Bone marrow (tissue), 2 donors: ENCODE data around the gene ERGIC2.
"Not testable (repeated sequence)": the region's sequence is repeated elsewhere in the genome, so short reads cannot be mapped to it uniquely, and the experiment has no call there.

Source experiments
- DNase-seq, 2 donors: peaks; one replicate each; lab custom pipeline; 2025; lab: John Stamatoyannopoulos, UW

Gene ERGIC2, protein sequence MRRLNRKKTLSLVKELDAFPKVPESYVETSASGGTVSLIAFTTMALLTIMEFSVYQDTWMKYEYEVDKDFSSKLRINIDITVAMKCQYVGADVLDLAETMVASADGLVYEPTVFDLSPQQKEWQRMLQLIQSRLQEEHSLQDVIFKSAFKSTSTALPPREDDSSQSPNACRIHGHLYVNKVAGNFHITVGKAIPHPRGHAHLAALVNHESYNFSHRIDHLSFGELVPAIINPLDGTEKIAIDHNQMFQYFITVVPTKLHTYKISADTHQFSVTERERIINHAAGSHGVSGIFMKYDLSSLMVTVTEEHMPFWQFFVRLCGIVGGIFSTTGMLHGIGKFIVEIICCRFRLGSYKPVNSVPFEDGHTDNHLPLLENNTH

DNA sequence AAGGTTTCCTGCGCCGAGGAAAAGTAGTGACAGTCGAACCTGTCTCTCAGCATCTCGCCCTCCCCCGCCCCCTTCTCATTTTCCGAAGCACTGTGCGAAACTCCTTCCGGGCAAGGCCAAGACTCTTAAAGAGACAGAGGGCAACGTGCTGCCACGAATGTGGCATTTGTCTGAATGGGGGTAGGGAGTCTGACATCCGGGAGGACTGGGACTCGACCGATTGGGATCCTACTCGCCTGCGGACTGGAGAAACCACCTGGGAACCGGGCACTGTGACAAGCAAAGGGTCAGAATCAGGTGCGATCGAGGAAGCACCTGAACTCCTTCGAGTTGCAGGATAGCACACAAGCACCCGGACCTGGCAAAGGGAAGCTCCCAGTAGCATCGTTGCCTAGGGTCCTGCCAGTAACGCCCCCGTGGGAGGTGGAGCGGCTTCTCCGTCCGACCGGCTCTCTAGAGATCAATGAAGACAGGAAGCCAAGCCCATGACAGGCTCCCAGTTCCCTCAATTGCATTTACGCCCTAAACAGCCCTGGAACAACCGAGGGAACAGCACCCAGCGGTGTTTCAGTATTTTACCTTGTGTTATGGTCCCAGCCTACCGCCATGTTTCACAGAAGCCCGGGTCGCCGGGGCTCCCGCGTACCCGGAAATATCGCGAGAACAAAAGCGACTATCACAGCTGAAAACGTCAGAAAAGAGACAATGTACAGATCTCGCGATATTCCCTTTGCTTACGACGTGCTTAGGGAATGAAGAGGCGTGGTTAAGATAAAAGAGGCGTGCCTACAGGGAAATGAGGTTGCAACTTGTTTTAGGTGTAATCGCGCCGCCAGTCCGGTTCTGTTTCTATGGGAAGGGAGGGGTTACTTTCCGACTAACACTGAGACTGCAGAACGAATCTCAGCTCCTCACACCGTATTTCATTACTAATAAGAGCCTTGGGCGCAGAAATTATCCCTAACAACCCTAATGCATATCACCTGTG, at the start of gene ERGIC2:
Gene ERGIC2 (minus strand): TSS at position 637 of the 988 bp plus-strand sequence. CDS start 9,539 bp downstream, outside the sequence.
- peak; percentile 67 to 98 for DNase-seq

DNA sequence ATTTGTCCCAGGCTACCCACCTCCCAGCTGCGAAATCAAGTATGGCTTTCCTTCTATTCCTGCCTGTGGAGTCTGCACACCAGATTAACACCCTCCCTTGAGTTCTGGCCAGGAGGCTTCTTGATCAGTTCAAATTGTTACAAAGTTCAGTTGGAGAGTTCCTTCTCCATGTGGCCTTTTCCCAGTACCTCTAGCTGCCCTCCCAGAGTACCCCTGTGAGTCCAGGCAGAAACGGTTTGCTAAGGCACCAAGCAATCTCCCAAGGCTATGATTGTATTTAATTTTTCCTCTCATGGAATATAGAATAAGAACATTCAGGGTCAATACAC, 49.7 kb upstream of the ERGIC2 start:
- no peak for DNase-seq

DNA sequence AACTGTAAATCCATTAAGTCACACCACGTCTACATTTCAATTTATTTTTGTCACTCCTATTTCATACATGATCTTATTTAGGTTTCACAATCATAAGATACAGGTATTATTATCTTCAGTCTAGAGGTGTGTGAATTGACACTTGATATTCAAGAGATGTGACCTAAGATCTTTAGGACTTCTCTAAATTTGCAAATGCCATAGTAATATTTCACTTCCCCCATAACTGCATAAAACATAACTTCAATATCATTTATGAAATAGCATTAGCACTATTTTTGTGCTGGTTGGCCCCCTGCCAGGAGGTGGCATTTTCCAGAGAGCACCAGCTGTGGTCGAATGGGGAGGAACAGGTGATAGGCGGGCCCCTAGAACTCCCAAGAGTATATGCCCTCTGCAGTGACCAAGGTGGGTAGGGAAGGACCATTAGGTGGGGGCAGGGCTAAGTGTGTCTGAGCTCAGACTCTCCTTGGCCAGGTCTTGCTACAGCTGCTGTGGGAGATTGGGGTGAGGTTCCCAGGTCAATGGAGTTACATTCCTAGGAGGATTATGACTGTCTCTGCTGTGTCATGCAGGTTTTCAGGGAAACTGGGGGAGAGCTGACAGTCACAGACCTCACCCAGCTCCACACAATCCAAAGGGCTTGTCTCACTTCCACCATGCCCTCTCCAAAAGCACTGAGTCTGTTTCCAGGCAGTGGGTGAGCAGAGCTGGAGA, 49.2 kb upstream of the ERGIC2 start:
- no peak for DNase-seq

DNA sequence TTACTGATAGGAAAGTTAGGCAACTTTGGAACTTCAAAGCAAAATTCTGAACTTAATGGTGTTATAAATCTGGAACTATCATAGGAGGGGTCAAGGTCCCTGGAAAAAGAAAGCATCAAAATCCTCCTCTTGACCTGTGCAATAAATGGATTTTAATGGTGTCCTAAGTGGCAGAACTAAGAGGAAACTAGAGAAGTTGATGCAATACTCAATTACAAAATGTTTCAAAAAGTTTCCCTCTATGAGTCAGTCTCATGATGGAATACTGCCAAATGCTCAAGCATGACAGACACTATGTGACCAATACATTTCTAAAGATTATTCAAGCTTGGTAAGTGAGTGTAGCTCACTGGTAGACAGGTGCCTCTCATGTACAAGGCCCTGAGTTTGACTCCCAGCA, 47.7 kb upstream of the ERGIC2 start:
- no peak for DNase-seq

DNA sequence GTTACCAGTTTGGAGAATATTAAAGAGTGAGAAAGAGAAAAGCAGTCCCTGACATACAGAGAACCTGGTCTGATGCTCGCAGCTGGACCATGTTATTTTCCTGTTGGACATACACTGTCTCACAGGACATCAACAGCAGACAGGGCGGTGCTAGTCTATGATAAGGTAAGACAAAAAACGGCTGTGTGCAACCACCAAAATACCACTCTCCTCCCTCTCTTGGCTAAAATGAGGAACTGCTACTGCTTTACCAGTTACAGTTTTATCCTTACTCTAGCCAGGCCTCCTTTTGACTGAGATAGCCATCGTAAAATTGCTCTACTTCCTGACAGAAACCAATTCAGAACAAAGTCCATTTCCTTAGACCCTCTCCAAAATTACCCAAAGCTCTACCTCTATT, 47.0 kb upstream of the ERGIC2 start:
- DNase-seq = peak in 1 of 2 donors; percentile 23

DNA sequence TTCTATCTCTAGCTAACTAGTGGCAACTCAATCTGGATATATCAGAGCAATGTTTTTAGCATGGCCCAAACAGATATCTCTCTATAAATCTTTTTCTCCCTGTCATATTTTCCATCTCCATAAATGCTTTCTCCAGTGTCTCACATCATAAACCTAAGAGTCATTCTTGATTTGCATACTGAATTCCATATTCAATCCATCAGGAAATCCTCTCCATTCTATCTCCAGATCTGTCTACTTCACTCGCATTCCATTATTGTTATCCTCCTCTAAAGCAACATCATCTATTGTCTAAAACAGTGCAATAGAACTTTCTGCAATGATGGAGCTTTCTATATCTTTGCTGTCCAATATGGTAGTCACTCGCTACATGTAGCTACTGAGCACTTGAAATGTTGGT, 45.5 kb upstream of the ERGIC2 start:
- DNase-seq = no peak

DNA sequence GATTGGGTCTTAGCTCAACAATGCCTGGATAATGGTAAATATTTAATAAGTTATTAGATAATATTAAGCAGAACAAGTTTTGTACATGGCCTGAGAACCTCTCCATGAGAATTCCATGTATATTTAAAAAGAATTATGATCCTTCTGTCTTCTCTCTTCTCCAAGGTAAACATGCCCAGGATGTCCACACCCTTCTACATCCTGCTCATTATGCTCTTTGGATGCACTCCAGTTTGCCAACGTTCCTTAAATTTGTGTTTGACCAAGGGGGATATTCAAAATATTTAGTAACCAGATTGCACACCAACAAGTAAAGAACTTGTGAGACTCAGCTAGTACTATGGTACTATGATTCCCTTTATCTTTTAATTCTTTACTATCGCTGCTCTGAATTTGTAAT, 44.8 kb upstream of the ERGIC2 start:
- DNase-seq = no peak

DNA sequence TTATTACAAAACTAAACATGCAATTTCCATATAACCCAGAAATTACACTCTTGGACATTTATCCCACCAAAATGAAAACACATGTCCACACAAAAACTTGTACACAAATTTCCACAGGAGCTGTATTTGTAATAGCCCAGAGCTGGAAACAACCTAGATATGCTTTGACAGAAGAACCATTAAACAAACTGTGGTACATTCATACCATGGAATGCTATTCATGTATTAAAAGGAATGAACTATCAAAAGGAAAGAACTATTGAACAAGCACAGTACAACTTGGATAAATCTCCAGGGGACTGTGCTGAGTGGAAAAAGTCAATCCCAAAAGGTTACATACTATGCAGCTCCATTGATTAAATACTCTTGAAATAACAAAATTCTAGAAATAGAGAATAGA, 35.8 kb upstream of the ERGIC2 start:
- DNase-seq = no peak

DNA sequence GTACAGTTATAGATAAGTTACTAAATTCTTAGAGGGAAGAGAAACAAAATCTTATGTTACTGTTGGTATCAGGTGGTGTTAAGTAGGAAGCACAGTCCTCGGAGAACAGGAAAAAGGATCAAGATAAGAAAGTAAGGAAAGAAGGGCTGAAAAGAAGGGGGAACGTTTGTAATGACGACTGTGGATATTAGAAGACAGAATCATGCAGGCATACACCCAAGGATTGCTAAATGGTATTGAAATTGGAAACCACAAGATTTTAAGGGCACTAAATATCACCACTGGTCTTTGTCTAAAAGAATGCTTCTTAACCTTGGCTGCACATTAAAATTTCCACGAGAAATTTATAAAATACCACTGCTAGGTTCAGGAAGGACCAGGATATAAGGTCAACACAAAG, 34.1 kb upstream of the ERGIC2 start:
- DNase-seq = no peak

DNA sequence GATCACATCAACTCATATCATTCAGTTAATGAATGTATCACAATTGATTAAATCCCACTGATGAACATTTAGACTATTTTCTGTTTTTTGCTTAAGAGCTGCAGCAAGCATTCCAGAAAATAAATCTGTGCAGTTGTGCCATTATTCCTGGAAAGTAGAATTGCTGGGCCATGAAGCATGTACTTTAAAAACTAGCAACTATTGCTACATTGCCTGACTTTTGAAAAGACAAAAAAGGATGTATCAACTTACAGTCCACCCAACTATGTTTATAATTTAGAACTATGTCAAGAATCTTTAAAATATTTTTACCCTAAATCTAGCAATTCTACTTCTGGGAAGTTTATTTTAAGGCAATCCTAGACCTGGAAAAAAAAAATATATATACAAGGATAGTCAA, 33.4 kb upstream of the ERGIC2 start:
- DNase-seq = no peak

DNA sequence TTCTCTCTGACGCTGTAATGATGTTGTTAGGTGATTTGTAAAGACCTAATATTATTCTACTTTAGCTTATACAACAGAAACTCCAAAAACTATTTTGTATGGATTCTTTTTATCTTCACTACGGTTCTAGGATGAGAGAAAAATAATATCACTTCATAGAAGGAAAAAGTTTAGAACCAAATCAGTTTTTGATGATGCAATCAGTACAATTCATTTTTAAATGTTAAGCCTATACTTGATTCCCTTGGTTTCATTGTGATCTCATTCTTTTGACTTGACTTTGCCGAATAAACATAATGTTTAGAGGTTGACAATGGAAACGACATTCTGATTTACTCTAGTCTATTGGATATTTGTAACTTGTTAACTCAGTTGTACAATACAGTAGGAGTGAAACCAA, 24.6 kb upstream of the ERGIC2 start:
- no peak for DNase-seq

DNA sequence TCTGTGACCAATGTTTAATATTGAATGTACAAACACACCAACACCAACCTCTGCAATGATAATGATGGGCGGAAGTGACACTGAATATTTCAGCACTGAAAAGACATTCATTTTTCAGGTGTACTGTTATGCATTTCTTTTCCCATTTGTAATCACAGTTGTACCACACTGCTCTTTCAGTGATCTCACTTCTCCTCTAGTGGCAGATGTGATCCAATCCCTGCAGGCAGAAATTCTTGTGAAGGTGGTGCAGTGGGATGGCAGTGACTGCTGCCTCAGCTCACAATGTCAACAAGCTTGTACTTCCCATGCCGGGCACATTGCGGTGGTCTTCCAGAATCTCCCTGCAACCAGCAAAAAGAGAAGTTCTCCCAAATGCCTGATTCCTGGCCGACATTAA, 23.0 kb upstream of the ERGIC2 start:
- DNase-seq = no peak

DNA sequence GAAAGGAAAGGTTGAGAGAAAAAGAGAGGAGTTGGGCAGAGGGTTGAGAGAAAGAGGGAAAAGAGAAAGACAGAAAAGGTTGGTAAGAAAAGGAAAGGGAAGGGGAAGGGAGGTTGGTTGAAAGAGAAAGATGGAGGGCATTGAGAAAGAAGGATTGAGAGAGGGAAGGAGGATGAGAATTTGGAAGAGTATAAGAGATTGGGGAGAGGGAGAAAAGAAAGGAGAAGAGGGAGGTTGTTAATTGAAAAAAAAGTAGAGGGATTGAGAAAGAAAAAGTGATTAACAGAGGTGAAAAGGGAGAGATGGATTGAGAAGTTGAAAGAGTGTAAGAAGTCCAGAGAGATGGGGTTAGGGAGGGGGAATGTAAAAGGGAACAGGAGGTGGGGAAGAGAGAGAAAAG, 21.5 kb upstream of the ERGIC2 start:
- DNase-seq = no peak

DNA sequence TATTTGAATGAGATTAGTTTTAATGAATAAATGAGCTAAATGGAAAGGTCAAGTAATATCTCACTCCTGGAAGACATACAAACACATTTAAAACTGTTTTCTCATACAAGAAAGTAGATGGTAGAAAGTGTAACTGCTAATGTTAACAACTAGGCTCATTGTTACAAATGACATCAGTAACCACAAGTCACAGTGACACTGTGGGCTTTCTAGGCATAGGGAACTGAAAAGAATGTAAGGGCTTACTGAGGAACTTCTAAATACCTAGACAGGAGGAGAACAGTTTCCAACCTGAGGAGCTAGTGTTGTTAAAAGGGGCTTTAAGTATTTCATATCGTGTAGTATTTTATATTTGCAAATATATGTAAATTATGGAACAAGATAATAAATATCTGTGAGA, 17.5 kb upstream of the ERGIC2 start:
- no peak for DNase-seq

DNA sequence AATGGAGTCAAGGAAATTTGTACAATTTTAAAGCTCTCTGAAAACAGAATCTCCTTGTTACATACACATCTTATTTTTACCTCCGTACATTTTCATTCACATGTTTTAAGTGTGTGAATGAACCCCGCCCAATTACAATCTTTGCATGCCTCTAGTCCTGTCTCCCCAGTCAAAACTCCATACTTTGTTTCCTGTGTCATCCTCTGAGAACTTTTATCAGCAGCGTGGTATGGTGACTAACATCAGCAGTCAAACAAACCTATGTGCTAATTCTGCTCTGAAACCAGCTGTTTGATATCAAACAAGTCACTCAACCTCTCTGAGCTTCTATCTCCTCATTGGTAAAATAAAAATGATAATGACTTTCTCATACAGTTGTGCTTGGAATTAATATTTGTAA, 15.8 kb upstream of the ERGIC2 start:
- DNase-seq = no peak

DNA sequence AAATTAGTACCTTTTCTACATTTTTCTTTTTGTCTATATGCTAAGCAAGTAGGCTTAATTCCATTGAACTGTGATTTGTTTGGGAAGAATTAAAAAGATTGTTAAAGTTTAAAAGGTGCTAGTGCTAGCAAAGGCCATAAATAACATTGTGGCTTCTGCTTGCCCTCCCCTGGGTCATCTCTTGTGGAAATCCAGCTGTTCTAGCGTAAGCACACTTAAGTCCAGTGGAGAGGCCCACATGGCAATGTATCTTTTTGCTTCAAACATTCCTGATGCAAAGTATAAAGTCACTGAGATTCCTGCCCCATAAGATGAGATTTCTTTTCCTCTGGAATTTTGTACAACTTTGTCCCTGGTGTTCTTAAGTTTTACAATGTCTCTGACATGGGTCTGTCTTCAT, 14.4 kb upstream of the ERGIC2 start:
- no peak for DNase-seq

DNA sequence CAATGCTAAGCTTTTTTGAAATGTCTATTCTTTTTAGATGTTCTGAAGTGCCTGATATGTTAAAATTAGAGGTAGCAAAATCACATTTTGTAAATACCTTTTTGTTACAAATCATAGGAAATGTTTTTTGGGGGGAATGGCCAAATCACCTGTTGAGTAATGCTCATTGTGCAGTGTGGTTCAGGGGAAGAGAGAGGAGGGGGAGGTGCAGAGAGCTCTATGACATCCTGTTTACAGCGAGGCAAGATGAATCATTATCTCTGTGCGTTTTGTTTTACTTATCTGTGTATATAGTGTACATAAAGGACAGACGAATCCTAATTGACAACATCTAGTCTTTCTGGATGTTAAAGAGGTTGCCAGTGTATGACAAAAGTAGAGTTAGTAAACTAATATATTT, 9.4 kb upstream of the ERGIC2 start:
- not testable (repeated sequence) for DNase-seq

DNA sequence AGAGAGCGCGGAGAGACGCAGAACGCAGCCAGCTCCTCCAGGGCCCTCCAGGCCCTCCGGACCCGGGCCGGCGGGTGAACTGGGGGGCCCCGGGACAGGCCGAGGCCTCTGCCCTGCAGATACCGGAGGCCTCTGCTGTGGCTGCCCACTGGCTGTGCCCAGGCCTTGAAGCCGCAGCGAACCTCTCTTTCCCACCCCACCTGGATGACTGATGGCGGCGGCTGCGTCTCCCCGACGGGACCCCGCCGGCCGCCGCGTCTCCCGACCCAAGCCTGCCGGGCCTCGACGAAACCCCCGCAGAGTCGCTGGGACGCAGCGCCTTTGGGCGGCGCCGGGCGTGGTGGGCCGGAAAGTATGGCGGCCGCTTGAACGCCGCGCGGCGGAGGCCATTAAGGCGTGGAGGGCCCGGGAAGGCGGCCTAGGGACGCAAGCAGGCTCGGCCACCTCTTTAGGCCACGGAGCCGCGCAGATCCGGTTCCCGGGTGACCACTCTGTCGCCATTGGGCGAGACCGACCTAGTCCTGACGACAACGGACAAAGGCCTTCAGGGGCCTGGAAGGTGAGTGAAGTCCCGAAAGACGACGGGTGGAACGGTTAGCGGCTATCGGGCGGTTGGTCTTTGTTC, 8.4 kb upstream of the ERGIC2 start:
- no peak for DNase-seq

DNA sequence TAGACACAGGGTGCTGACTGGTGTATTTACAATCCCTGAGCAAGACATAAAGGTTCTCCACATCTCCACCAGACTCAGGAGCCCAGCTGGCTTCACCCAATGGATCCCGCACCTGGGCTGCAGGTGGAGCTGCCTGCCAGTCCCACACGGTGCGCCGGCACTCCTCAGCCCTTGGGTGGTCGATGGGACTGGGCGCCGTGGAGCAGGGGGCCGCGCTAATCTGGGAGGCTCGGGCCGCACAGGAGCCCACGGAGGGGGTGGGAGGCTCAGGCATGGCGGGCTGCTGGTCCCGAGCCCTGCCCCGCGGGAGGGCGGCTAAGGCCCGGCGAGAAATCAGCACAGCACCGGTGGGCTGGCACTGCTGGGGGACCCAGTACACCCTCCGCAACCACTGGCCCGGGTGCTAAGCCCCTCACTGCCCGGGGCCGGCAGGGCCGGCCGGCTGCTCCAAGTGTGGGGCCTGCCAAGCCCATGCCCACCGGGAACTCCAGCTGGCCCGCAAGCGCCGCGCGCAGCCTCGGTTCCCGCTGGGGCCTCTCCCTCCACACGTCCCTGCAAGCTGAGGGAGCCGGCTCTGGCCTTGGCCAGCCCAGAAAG, 5.2 kb upstream of the ERGIC2 start:
- DNase-seq = not testable (repeated sequence)

DNA sequence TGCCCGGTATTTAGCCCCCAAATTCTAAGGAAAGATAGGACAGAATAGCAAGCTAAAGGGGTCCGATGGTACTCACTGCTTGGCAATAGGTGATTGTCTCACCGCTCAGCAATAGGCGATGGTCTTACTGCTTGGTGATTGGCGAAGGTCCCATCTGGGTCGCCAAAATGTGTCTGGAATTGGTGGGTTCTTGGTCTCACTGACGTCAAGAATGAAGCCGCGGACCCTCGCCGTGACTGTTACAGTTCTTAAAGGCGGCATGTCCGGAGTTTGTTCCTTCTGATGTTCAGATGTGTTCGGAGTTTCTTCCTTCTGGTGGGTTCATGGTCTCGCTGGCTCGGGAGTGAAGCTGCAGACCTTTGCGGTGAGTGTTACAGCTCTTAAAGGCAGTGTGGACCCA, 4.2 kb upstream of the ERGIC2 start:
- not testable (repeated sequence) for DNase-seq

DNA sequence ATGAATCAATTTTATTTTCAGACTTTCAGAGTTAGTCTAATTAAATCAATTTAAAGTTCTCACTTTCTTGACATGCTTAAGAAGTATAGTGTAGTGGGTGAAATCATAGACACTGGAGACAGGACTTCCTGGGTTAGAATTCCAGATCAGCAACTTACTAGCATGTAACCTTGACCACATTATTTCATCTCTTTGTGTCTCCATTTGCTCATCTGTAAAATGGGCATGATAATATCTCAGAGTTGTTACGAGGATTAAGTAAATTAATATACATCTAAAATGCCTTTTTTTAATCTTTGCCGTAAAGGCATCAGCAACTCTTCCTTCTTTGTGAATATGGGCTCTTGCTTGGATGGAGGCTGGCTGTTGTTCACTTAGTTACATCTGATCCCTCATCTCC, 1.3 kb upstream of the ERGIC2 start:
- DNase-seq = no peak

DNA sequence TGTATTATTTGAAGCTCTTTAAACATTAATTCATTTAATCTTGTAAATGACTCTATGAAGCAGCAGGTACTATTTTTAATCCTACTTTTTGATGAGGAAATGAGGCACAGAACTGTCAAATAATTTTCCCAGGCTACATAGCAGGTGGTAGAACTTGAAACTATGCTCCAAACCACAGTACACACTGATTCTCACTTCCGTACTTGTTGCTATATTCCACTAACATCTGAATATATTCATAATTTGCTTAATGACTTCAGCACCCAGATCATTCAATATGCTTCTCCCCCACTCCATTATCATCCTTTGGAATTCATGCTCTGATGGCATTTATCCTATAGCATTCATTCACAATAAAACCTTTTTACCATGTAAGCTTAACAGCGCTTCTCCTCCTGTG, 4.9 kb downstream of the ERGIC2 start:
- no peak for DNase-seq
